Endothelial cell (in vitro differentiated cells): ENCODE measurements around the gene RSPO1. TPM values are rescaled to one million over a fixed set of nuclear protein-coding genes. Genes with fewer than 3 reads are reported as not detected.

Experiments used
- DNase-seq: peaks from one replicate; pipeline ENCODE4 v3.0.0; 2021; ENCODE audit warnings: low spot score
- H3K27ac Mint-ChIP-seq: one replicate; pipeline ENCODE4 v1.8.0; 2021; ENCODE audit warnings: mixed read lengths, inconsistent platforms; ENCODE audit not compliant: unreplicated experiment
- H3K27me3 Mint-ChIP-seq: one replicate; pipeline ENCODE4 v1.8.0; 2021; ENCODE audit warnings: mild to moderate bottlenecking, moderate library complexity, mixed read lengths, inconsistent platforms; ENCODE audit not compliant: unreplicated experiment
- H3K36me3 Mint-ChIP-seq: one replicate; pipeline ENCODE4 v1.8.0; 2021; ENCODE audit warnings: mild to moderate bottlenecking, low read depth, mixed read lengths, inconsistent platforms; ENCODE audit not compliant: unreplicated experiment
- H3K4me1 Mint-ChIP-seq: one replicate; pipeline ENCODE4 v1.8.0; 2021; ENCODE audit warnings: mild to moderate bottlenecking, mixed read lengths, inconsistent platforms; ENCODE audit not compliant: unreplicated experiment
- H3K4me3 Mint-ChIP-seq: one replicate; pipeline ENCODE4 v1.8.0; 2021; ENCODE audit warnings: mild to moderate bottlenecking, mixed read lengths, inconsistent platforms; ENCODE audit not compliant: unreplicated experiment
- H3K9me3 Mint-ChIP-seq: one replicate; pipeline ENCODE4 v1.8.0; 2021; ENCODE audit warnings: mixed read lengths, inconsistent platforms; ENCODE audit not compliant: unreplicated experiment
- total RNA-seq: library from RNA; stranded (reverse); fragmentation: NEBNext Ultra II Directional; extraction: Animal tissue kit (Norgen Biotek cat#: 25700); gene quantifications from one replicate; pipeline ENCODE4 v1.2.1, GENCODE V29; 2021; ENCODE audit not compliant: unreplicated experiment
- TF ChIP-seq, protein P1 (sequence below): fragments of 200-600 bp; sonication (generic); IDR thresholded peaks from one replicate; pipeline ENCODE4 v1.5.0; 2021; ENCODE audit warnings: antibody characterized with exemption; ENCODE audit not compliant: unreplicated experiment

The RSPO1 gene
- total RNA-seq, 1 donor from 2014 or later: not detected

DNA sequence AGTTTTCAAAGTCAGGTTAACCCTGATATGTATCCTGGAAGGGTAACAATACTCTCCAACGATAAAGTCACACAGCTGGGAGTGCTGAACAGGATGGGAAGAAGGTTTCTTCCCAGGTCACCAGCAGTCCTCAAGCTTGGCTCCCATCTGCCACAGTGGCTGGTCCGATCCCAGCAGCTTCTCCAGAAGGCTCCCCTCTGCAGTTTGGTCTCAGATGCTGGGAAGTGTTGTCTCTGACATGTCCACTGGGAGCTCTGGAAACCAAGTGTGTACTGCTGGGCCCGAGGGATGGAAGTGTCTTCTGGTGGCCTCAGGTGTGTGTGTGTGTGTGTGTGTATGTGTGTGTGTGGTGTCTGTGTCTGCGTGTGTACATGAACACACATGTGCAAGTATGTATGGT lies 22.5 kb downstream of the RSPO1 start:
- DNase-seq: no peak
- H3K4me3 Mint-ChIP-seq: no peak overlapping the region
- no peaks in the 10 kb centered on the region for H3K9me3 Mint-ChIP-seq
- peaks cover 18% of the 10 kb centered on the region for H3K4me1 Mint-ChIP-seq
- H3K36me3 Mint-ChIP-seq: no peaks in the 10 kb centered on the region
- TF ChIP-seq, protein P1, sequence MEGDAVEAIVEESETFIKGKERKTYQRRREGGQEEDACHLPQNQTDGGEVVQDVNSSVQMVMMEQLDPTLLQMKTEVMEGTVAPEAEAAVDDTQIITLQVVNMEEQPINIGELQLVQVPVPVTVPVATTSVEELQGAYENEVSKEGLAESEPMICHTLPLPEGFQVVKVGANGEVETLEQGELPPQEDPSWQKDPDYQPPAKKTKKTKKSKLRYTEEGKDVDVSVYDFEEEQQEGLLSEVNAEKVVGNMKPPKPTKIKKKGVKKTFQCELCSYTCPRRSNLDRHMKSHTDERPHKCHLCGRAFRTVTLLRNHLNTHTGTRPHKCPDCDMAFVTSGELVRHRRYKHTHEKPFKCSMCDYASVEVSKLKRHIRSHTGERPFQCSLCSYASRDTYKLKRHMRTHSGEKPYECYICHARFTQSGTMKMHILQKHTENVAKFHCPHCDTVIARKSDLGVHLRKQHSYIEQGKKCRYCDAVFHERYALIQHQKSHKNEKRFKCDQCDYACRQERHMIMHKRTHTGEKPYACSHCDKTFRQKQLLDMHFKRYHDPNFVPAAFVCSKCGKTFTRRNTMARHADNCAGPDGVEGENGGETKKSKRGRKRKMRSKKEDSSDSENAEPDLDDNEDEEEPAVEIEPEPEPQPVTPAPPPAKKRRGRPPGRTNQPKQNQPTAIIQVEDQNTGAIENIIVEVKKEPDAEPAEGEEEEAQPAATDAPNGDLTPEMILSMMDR: no peak
- H3K27ac Mint-ChIP-seq: no peak overlapping the region
- H3K27me3 Mint-ChIP-seq: peaks cover 9% of the 10 kb centered on the region

DNA sequence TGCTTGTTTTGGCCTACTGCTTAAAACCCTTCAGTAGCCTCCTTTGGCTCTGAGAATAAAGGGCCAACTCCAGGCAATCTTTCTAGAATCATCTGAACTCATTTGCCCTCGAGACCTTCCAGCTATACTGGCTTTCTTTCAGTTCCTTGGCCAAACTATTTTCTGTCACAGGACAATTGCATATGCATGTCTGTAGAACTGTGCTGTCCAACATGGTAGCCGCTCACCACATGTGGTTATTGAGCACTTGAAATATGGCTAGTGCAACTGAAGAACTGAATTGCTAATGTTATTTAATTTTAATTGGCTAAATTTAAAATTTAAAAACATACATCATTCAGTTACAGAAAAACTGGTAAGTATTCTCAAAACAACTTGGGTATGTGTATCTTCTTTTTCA lies 24.7 kb downstream of the RSPO1 start:
- TF ChIP-seq, protein P1: no peak
- H3K36me3 Mint-ChIP-seq: no peaks in the 10 kb centered on the region
- H3K4me3 Mint-ChIP-seq: no peak overlapping the region
- no peak overlapping the region for H3K27ac Mint-ChIP-seq
- H3K27me3 Mint-ChIP-seq: no peaks in the 10 kb centered on the region
- DNase-seq: no peak
- H3K4me1 Mint-ChIP-seq: peaks cover 16% of the 10 kb centered on the region
- H3K9me3 Mint-ChIP-seq: no peaks in the 10 kb centered on the region

DNA sequence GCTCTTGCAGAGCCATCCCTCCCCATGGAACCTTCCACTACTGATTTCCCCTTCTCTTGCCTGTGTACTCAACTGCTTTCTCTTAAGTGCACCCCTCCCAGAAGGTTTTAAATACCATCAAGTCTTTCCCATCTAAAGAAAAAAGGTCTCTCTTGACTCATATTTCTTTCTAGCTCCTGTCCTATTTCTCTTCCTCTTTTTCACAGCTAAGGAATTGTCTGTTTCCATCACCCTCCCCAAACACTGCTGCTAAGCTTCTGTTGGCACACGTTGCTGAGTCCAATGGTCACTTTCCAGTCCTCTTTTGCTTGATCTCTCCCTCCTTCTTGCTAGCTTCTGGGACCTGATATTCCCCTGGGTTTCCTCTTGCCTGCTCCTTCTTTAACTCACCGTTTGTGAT lies 25.7 kb downstream of the RSPO1 start:
- DNase-seq: no peak
- H3K27me3 Mint-ChIP-seq: no peaks in the 10 kb centered on the region

DNA sequence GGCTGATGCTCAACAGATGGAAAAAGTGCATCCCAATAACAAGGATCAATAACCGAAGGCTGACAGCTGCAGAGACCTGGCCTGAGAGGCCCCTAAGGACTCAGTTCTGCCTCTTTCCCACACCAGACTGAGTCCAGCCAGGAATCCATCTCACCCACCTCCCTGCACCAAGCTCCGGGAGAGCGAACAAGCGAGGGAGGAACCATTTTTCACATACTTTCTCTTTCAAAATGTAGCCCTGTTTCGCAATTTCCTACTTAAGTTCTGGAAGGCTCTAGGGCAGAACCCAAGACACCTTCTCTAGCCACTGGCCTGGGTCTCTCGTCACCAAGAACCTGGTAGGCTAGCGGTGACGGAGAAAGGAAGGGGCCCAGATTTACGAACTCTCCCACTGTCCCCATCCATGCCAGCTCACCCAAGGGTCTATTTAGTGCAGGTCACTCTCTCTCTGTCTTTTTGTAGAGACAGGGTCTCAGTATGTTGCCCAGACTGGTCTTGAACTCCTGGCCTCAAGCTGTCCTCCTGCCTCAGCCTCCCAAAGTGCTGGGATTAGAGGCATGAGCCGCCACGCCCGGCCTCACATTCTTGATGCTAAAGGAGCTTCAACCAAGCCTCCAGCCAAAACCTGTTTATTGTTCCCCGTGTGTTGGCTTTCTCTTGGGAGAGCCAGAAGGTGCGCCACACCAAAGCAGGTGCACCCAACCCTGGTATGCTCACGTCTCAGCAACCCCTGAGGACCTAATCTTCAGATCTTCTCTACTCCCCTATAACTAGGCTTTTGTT lies 28.0 kb downstream of the RSPO1 start:
- Mint-ChIP-seq H3K27ac (no peak overlapping the region), H3K36me3 (no peaks in the 10 kb centered on the region), H3K4me3 (no peak overlapping the region), H3K9me3 (no peaks in the 10 kb centered on the region), H3K27me3 (peaks cover 3% of the 10 kb centered on the region), H3K4me1 (no peaks in the 10 kb centered on the region)
- DNase-seq: no peak
- TF ChIP-seq, protein P1: no peak

More for the DNA sequence above, 25.7 kb downstream of the RSPO1 start:
- Mint-ChIP-seq H3K9me3 (no peaks in the 10 kb centered on the region), H3K4me1 (peaks cover 16% of the 10 kb centered on the region), H3K27ac (no peak overlapping the region), H3K4me3 (no peak overlapping the region), H3K36me3 (no peaks in the 10 kb centered on the region)
- TF ChIP-seq, protein P1: no peak

DNA sequence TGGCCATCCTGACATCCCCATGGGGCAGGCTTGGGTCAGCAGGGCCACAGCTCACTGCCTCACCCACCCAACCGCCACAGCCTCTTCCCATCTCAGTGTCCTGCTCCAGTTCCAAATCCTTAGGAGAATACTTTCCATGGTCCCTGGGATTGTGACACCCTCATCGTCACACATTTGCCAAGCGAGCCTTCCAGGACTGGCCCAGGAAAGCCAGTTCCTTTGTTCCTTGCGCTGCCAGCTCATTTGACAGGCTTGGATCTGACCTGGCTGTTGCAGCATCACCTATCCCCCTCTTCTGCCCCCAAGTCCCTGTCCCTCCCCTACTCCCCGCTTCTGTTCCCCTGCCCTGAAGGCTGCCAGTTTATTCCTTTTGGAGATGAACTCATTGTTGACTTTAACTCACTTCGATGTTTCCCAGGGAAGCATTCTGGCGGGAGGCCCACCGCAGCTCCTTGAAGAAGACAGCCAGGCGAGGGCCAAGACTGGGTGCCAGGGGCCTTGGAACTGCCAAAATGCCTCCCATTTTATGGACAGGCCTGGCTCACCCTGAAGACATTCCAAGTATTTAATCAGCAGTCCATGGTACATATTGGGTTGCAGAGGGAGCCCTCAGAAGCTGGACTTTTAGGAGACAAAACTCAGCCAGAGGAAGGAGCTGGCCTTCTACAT lies 28.8 kb downstream of the RSPO1 start:
- H3K27ac Mint-ChIP-seq: no peak overlapping the region
- H3K27me3 Mint-ChIP-seq: peaks cover 3% of the 10 kb centered on the region

More for the DNA sequence above, 28.8 kb downstream of the RSPO1 start:
- H3K4me3 Mint-ChIP-seq: no peak overlapping the region
- H3K9me3 Mint-ChIP-seq: no peaks in the 10 kb centered on the region
- H3K36me3 Mint-ChIP-seq: no peaks in the 10 kb centered on the region
- TF ChIP-seq, protein P1: no peak
- no peaks in the 10 kb centered on the region for H3K4me1 Mint-ChIP-seq
- DNase-seq: no peak
